Activated T-cell treated with anti-CD3 and anti-CD28 coated beads for 1 hour (primary cell): ENCODE measurements around the gene MTUS2.

Experiments
- DNase-seq: peaks from one replicate; pipeline ENCODE4 v3.0.0-alpha.2; 2020; ENCODE audit warnings: low read depth

The MTUS2 gene

GRCh38 chr13:29024783-29025182, 204.6 kb downstream of the MTUS2 start:
- DNase-seq, result no peak

DNA sequence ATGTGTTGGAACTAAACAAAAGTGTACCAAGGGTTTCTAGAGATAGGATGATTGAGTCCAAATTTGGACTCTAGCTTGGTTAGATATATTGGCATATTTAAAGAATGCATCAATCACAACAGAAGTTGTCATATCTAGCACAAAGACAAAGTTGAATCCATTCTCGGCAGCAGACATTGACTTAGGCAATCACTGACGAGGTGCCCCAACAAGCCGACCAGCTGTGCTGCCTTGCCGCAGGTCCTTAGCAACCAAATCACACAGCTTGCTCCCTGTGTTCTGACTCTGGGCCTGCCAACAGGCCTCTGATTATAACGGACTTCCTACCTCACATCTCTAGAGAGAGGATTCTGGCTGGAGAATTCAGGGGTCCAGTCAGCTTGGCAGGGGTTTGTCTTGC, 208.7 kb downstream of the MTUS2 start:
- no peak for DNase-seq

GRCh38 chr13:29038700-29039099, 218.6 kb downstream of the MTUS2 start:
- DNase-seq, result no peak

DNA sequence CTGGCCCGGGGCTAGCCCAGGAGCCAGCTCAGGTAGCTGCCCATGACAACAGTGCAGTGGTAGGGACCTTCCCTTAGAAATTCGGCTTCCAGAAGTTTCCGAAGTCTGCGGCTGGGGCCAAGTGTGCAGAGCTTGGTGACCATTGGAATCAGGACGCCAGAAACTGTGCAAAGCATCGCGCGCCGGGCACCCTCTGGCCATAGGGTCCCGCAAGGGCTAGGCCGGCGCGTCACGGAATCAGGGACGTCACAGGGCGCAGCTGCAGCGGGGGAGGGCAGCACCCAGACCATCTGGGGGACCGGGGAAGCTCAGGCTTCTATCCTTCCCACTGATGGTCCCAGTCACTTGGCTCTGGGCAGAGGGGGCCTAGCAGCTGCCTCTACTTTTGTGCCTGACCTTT, 219.1 kb downstream of the MTUS2 start:
- no peak for DNase-seq

DNA sequence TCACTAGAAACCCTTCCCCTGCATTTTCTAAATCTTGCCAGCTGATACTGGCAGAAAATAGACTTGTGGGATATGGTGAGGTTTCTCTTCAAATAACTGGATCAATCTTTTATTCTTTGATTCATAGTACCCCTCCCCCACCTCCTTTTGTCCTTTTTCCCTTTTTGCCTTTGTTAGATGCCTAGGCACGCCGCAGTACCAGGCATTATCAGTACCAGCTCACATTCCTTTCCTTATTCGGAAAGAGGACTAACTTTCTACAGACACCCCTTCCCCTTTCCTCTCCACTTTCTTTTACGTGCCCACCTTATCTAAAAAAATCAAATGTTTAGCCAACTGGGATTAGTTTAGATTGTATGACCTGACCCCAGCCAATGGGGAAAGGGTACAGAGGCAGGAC, 226.4 kb downstream of the MTUS2 start:
- DNase-seq, result no peak

GRCh38 chr13:29049524-29049923, 229.4 kb downstream of the MTUS2 start:
- DNase-seq, result no peak

DNA sequence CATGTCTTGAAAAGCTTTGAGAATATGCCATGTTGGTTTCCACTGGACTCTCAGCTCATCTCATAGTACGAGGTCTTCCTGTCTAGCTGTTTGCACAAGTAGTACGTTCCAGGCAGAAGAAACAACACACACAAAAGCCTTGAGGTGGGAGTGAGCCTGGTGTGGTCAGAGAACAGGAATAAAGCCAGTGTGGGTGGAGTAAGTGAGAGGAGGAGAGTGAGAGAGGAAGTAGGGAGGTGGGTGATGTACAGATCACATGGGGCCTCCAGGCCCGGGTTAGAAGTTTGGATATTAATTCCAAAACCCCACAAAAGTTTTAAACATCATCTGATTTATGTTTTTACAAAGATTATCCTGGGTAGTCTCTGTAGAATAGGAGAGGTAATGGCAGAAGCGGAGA, 230.6 kb downstream of the MTUS2 start:
- DNase-seq, result no peak

GRCh38 chr13:29059800-29060199, 239.7 kb downstream of the MTUS2 start:
- no peak for DNase-seq

GRCh38 chr13:29065142-29065541, 245.0 kb downstream of the MTUS2 start:
- DNase-seq, result no peak

GRCh38 chr13:29067306-29067945, 247.3 kb downstream of the MTUS2 start:
- DNase-seq, result no peak

DNA sequence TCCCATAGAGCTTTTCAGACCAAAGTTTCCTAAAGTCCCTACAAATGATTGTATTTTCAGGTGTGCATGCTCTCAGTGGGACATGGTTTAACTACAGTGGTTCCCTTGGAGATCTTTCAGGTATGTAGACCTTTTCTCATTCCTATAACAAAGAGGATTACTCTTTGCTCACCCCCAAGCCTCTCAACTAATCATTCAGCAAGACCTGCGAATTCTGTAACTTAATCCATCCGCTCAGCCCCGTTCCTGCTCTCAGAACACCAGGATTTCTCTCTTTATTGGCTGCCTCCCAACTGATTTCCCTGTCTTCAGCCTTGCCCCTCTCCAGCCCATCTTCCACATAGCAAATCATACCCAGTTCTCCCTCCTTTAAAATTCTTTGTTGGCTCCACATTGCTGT, 253.6 kb downstream of the MTUS2 start:
- DNase-seq, result no peak

GRCh38 chr13:29077051-29077813, 257.1 kb downstream of the MTUS2 start:
- DNase-seq, result no peak

DNA sequence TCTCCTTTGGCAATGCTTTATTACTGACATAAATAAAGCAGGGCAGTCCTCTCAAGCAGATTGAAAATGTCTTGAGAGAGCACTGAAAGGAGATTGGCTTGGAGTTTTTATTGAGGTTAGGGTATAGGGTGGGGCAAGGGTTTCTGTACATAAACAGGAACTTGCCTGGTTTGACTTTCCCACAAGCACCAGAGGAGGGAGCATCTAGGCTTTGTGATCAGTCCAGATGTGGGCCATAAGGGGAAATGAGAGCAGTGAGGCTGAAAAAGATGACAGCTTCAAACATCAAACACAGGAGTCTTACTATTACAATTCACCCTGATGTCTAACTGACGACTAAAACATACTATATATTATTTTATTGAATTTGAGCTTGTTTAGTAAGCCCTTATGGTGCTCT, 260.9 kb downstream of the MTUS2 start:
- DNase-seq, result no peak

GRCh38 chr13:29081697-29082440, 261.7 kb downstream of the MTUS2 start:
- no peak for DNase-seq

- DNase-seq, result no peak
Measured at GRCh38 chr13:29099781-29100406, 279.8 kb downstream of the MTUS2 start.

GRCh38 chr13:29100758-29101157, 280.6 kb downstream of the MTUS2 start:
- DNase-seq, result no peak

DNA sequence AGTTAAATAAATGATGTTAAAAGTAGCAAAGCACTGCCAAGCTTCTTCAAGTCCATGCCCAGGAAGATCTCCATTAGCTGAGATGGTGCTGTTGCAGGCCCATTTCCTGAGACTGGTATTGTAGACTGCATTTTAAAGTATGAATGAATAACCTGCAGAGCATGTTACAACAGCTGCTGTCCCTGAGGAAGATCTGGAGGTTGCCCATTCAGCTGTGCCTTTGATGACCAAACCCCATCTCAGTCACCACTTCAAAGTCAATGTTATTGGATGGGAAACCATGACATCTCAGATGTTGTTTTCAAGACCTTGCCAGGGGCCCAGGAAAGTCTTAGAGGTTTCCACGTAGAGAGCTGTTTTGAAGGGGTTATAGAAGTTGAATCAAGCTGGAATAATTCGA, 281.3 kb downstream of the MTUS2 start:
- DNase-seq, result no peak

DNA sequence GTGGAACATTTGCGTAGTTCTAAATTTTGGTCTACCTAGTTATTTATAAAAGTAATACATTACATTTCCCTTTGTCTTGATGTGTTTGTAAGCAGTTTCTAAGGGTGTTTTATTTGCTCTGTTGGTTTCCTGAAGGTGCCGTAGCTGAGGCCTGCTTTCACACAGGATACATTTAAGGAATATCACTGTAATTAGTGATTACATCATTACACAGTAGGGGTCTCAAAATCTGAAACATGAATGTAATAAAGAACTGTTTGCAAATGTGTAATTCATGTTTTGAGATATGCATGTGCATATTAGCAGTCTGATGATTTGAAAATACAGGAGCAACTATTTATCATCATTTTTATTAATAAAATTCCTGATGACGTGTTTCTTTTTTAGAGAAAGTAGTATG, 281.8 kb downstream of the MTUS2 start:
- DNase-seq, result no peak

- DNase-seq, result no peak
Measured at GRCh38 chr13:29103065-29103800, 283.1 kb downstream of the MTUS2 start.

- DNase-seq, result no peak
Measured at GRCh38 chr13:29104461-29104860, 284.3 kb downstream of the MTUS2 start.

DNA sequence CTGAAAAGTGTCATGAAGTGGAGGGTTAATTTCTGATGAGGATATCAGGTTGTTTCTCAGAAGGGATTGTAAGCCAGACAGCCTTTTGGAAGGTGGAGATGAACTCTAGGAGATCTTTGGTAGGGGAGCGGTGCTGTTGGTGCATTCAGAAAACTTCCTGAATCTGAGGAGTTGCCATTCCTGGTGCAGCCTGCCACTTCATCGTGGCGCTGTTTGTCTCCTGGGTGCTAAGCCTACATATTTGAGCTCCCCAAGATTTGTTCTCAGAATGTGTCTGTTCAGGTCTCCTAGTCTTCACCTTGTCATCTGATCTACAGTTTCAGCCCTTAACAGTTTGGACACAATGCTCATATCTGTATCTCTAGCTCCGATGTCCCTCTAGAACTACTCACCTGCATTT, 285.6 kb downstream of the MTUS2 start:
- DNase-seq, result no peak

GRCh38 chr13:29106651-29107050, 286.5 kb downstream of the MTUS2 start:
- DNase-seq, result no peak
